Neural progenitor cell (in vitro differentiated cells): ENCODE data around the gene TDRKH. TPM values are rescaled to one million over a fixed set of nuclear protein-coding genes. Genes with fewer than 3 reads are reported as not detected.

Experiments
- DNase-seq: peaks from one replicate; pipeline ENCODE4 v3.0.0-alpha.2; 2016; ENCODE audit warnings: low spot score
- H2AFZ ChIP-seq: fragments of 200-600 bp; sonication (generic); replicated peaks from 2 replicates; pipeline ENCODE4 v1.6.1; 2016; ENCODE audit warnings: antibody characterized with exemption
- H3F3A ChIP-seq: fragments of 200-600 bp; sonication (generic); 2 replicates; pipeline ENCODE4 v1.6.1; 2016; ENCODE audit warnings: antibody characterized with exemption, low read depth
- H3K27ac ChIP-seq: fragments of 200-600 bp; sonication (generic); 2 replicates; pipeline ENCODE4 v1.5.1; 2016; ENCODE audit warnings: mild to moderate bottlenecking
- H3K27me3 ChIP-seq: fragments of 200-600 bp; sonication (generic); 2 replicates; pipeline ENCODE4 v1.6.1; 2016; ENCODE audit warnings: mild to moderate bottlenecking, moderate library complexity
- H3K36me3 ChIP-seq: fragments of 200-600 bp; sonication (generic); 2 replicates; pipeline ENCODE4 v1.5.1; 2016
- H3K4me1 ChIP-seq: fragments of 200-600 bp; sonication (generic); 2 replicates; pipeline ENCODE4 v1.6.1; 2016; ENCODE audit warnings: mixed run types
- H3K4me2 ChIP-seq: fragments of 200-600 bp; sonication (generic); 2 replicates; pipeline ENCODE4 v1.6.1; 2016
- H3K4me3 ChIP-seq: fragments of 200-600 bp; sonication (generic); 2 replicates; pipeline ENCODE4 v1.5.1; 2016
- H3K79me2 ChIP-seq: fragments of 200-600 bp; sonication (generic); 2 replicates; pipeline ENCODE4 v1.6.1; 2016; ENCODE audit warnings: low read depth
- H3K9ac ChIP-seq: fragments of 200-600 bp; sonication (generic); 2 replicates; pipeline ENCODE4 v1.6.1; 2016
- H3K9me3 ChIP-seq: fragments of 200-600 bp; sonication (generic); 2 replicates; pipeline ENCODE4 v1.5.1; 2016; ENCODE audit warnings: low read depth
- H4K20me1 ChIP-seq: fragments of 200-600 bp; sonication (generic); 2 replicates; pipeline ENCODE4 v1.6.1; 2016; ENCODE audit warnings: low read depth
- H3K27ac Mint-ChIP-seq: 3 replicates; pipeline ENCODE4 v1.8.0; 2021; ENCODE audit warnings: mixed read lengths
- H3K27me3 Mint-ChIP-seq: 2 replicates; pipeline ENCODE4 v1.8.0; 2022; ENCODE audit warnings: low read depth, mild to moderate bottlenecking, inconsistent platforms, moderate library complexity, mixed read lengths; ENCODE audit not compliant: insufficient read depth
- H3K36me3 Mint-ChIP-seq: 3 replicates; pipeline ENCODE4 v1.8.0; 2021; ENCODE audit warnings: mixed read lengths
- H3K4me1 Mint-ChIP-seq: 3 replicates; pipeline ENCODE4 v1.8.0; 2021; ENCODE audit warnings: mixed read lengths
- H3K4me3 Mint-ChIP-seq: 3 replicates; pipeline ENCODE4 v1.8.0; 2021; ENCODE audit warnings: mild to moderate bottlenecking, moderate library complexity, mixed read lengths
- H3K9me3 Mint-ChIP-seq: 3 replicates; pipeline ENCODE4 v1.8.0; 2020; ENCODE audit warnings: mixed read lengths
- CTCF ChIP-seq: fragments of 200-600 bp; sonication (generic); IDR thresholded peaks from 2 replicates; pipeline ENCODE4 v1.5.1; 2017; ENCODE audit warnings: antibody characterized with exemption, mild to moderate bottlenecking
- EZH2 ChIP-seq: fragments of 200-600 bp; sonication (generic); IDR thresholded peaks from 2 replicates; pipeline ENCODE4 v1.6.1; 2017; ENCODE audit warnings: antibody characterized with exemption, mild to moderate bottlenecking, moderate library complexity
- EZH2phosphoT487 ChIP-seq: fragments of 200-600 bp; sonication (generic); IDR thresholded peaks from 2 replicates; pipeline ENCODE4 v1.6.1; 2017; ENCODE audit warnings: antibody characterized with exemption
- total RNA-seq: library from RNA; depleted of rRNA; stranded (reverse); fragments of >200 nt; gene quantifications from 2 replicates; pipeline ENCODE4 v1.2.3, GENCODE V29; 2015; ENCODE audit warnings: low replicate concordance

The TDRKH gene
- total RNA-seq, 1 donor from 2014 or later, result 26.3 TPM

GRCh38 chr1:151759241-151759640 lies 31.1 kb downstream of the TDRKH start:
- no peaks in the 10 kb centered on the region for H3K27me3 Mint-ChIP-seq
- peaks cover 7% of the 10 kb centered on the region for H3K4me1 ChIP-seq
- no peaks in the 10 kb centered on the region for H3K9me3 ChIP-seq
- no peaks in the 10 kb centered on the region for H4K20me1 ChIP-seq
- H3K4me1 Mint-ChIP-seq, result peaks cover 13% of the 10 kb centered on the region
- peaks cover 7% of the 10 kb centered on the region for H3K36me3 ChIP-seq
- DNase-seq, result no peak
- no peak overlapping the region for H3K9ac ChIP-seq
- H3K27ac Mint-ChIP-seq, result no peak overlapping the region
- H3K9me3 Mint-ChIP-seq, result no peaks in the 10 kb centered on the region
- H3K4me2 ChIP-seq, result no peak overlapping the region
- TF ChIP-seq EZH2 (no peak), EZH2phosphoT487 (no peak), CTCF (no peak)
- H3K4me3 Mint-ChIP-seq, result no peak overlapping the region
- H3K36me3 Mint-ChIP-seq, result peaks cover 17% of the 10 kb centered on the region
- H3K27me3 ChIP-seq, result no peaks in the 10 kb centered on the region
- peaks cover 3% of the 10 kb centered on the region for H3F3A ChIP-seq
- H3K4me3 ChIP-seq, result no peak overlapping the region
- no peak overlapping the region for H2AFZ ChIP-seq
- no peak overlapping the region for H3K27ac ChIP-seq
- H3K79me2 ChIP-seq, result peaks cover 13% of the 10 kb centered on the region

- Histone ChIP-seq H3K4me1 (no peaks in the 10 kb centered on the region), H3K79me2 (no peaks in the 10 kb centered on the region), H3K9ac (no peak overlapping the region), H4K20me1 (no peaks in the 10 kb centered on the region), H3F3A (peaks cover 3% of the 10 kb centered on the region), H3K27me3 (no peaks in the 10 kb centered on the region), H3K4me3 (no peak overlapping the region), H3K4me2 (no peak overlapping the region), H3K27ac (no peak overlapping the region), H3K36me3 (peaks cover 7% of the 10 kb centered on the region), H3K9me3 (no peaks in the 10 kb centered on the region), H2AFZ (no peak overlapping the region)
- Mint-ChIP-seq H3K4me3 (no peak overlapping the region), H3K9me3 (no peaks in the 10 kb centered on the region), H3K36me3 (peaks cover 15% of the 10 kb centered on the region), H3K4me1 (no peaks in the 10 kb centered on the region), H3K27me3 (no peaks in the 10 kb centered on the region), H3K27ac (no peak overlapping the region)
- TF ChIP-seq CTCF, result no peak
- TF ChIP-seq EZH2, result no peak
- TF ChIP-seq EZH2phosphoT487, result no peak
- no peak for DNase-seq
These were observed 34.0 kb downstream of the TDRKH start for GRCh38 chr1:151756291-151756690.

- Histone ChIP-seq H2AFZ (no peak overlapping the region), H3K79me2 (no peaks in the 10 kb centered on the region), H3K9me3 (no peaks in the 10 kb centered on the region), H3K9ac (no peak overlapping the region), H3K36me3 (no peaks in the 10 kb centered on the region), H3K4me2 (no peak overlapping the region), H3K4me3 (no peak overlapping the region), H3K27ac (no peak overlapping the region), H4K20me1 (no peaks in the 10 kb centered on the region), H3K4me1 (no peaks in the 10 kb centered on the region), H3F3A (no peaks in the 10 kb centered on the region), H3K27me3 (peaks cover 28% of the 10 kb centered on the region)
- peaks cover 20% of the 10 kb centered on the region for H3K9me3 Mint-ChIP-seq
- no peak overlapping the region for H3K4me3 Mint-ChIP-seq
- no peak overlapping the region for H3K27ac Mint-ChIP-seq
- no peak for DNase-seq
- no peaks in the 10 kb centered on the region for H3K4me1 Mint-ChIP-seq
- TF ChIP-seq EZH2 (no peak), EZH2phosphoT487 (no peak), CTCF (no peak)
- peaks cover 8% of the 10 kb centered on the region for H3K36me3 Mint-ChIP-seq
- H3K27me3 Mint-ChIP-seq, result peaks cover 17% of the 10 kb centered on the region
These were observed 48.8 kb downstream of the TDRKH start for GRCh38 chr1:151741516-151741915.
